Measurements from ENCODE around the gene SH3BGR.

The SH3BGR gene

GRCh38 chr21:39552856-39553255 lies 101.1 kb downstream of the SH3BGR start:
- Histone ChIP-seq H3K4me1 (ENCODE audit: control insufficient read depth, insufficient read depth, low read length) (no peaks in the 10 kb centered on the region; the same call in 1 of the 2 replicates), H3K9ac (ENCODE audit: low read length) (no peak overlapping the region), H3K9me3 (ENCODE audit: control insufficient read depth, insufficient read depth, low read depth, low read length) (peaks cover 27% of the 10 kb centered on the region), H3K4me3 (ENCODE audit: low read depth, low read length) (no peak overlapping the region), H3K36me3 (ENCODE audit: control insufficient read depth, insufficient read depth, low read length) (no peaks in the 10 kb centered on the region), H3K27ac (ENCODE audit: low read depth, low read length) (no peak overlapping the region), H3K27me3 (ENCODE audit: control insufficient read depth, insufficient read depth, low read length) (no peaks in the 10 kb centered on the region)

GRCh38 chr21:39553331-39553730 lies 101.6 kb downstream of the SH3BGR start:
- Histone ChIP-seq H3K27ac (ENCODE audit: low read depth, low read length) (no peak overlapping the region), H3K9me3 (ENCODE audit: control insufficient read depth, insufficient read depth, low read depth, low read length) (peaks cover 27% of the 10 kb centered on the region), H3K36me3 (ENCODE audit: control insufficient read depth, insufficient read depth, low read length) (no peaks in the 10 kb centered on the region), H3K9ac (ENCODE audit: low read length) (no peak overlapping the region), H3K4me3 (ENCODE audit: low read depth, low read length) (no peak overlapping the region), H3K4me1 (ENCODE audit: control insufficient read depth, insufficient read depth, low read length) (no peaks in the 10 kb centered on the region; the same call in 1 of the 2 replicates), H3K27me3 (ENCODE audit: control insufficient read depth, insufficient read depth, low read length) (no peaks in the 10 kb centered on the region)

- H3K4me3 ChIP-seq (ENCODE audit: low read depth, low read length): no peak overlapping the region
- no peaks in the 10 kb centered on the region; the same call in 1 of the 2 replicates for H3K4me1 ChIP-seq (ENCODE audit: control insufficient read depth, insufficient read depth, low read length)
- H3K27ac ChIP-seq (ENCODE audit: low read depth, low read length): no peak overlapping the region
- peaks cover 27% of the 10 kb centered on the region for H3K9me3 ChIP-seq (ENCODE audit: control insufficient read depth, insufficient read depth, low read depth, low read length)
- no peaks in the 10 kb centered on the region; the same call in 1 of the 2 replicates for H3K27me3 ChIP-seq (ENCODE audit: control insufficient read depth, insufficient read depth, low read length)
- no peaks in the 10 kb centered on the region for H3K36me3 ChIP-seq (ENCODE audit: control insufficient read depth, insufficient read depth, low read length)
- no peak overlapping the region for H3K9ac ChIP-seq (ENCODE audit: low read length)
These were observed 104.3 kb downstream of the SH3BGR start for GRCh38 chr21:39555911-39556590.

GRCh38 chr21:39559511-39559910 lies 107.7 kb downstream of the SH3BGR start:
- peaks cover 3% of the 10 kb centered on the region; the same call in 1 of the 2 replicates for H3K27me3 ChIP-seq (ENCODE audit: control insufficient read depth, insufficient read depth, low read length)
- no peaks in the 10 kb centered on the region for H3K36me3 ChIP-seq (ENCODE audit: control insufficient read depth, insufficient read depth, low read length)
- H3K4me1 ChIP-seq (ENCODE audit: control insufficient read depth, insufficient read depth, low read length): no peaks in the 10 kb centered on the region; the same call in 1 of the 2 replicates
- H3K4me3 ChIP-seq (ENCODE audit: low read depth, low read length): no peak overlapping the region
- 0 out of 2 replicates have a peak, but pooled peaks cover 3% of the 10 kb centered on the region for H3K9me3 ChIP-seq (ENCODE audit: control insufficient read depth, insufficient read depth, low read depth, low read length)
- H3K9ac ChIP-seq (ENCODE audit: low read length): no peak overlapping the region
- no peak overlapping the region for H3K27ac ChIP-seq (ENCODE audit: low read depth, low read length)

- Histone ChIP-seq H3K4me1 (ENCODE audit: control insufficient read depth, insufficient read depth, low read length) (no peaks in the 10 kb centered on the region; the same call in 1 of the 2 replicates), H3K9ac (ENCODE audit: low read length) (no peak overlapping the region), H3K4me3 (ENCODE audit: low read depth, low read length) (no peak overlapping the region), H3K36me3 (ENCODE audit: control insufficient read depth, insufficient read depth, low read length) (no peaks in the 10 kb centered on the region), H3K9me3 (ENCODE audit: control insufficient read depth, insufficient read depth, low read depth, low read length) (0 out of 2 replicates have a peak, but pooled peaks cover 3% of the 10 kb centered on the region), H3K27me3 (ENCODE audit: control insufficient read depth, insufficient read depth, low read length) (peaks cover 3% of the 10 kb centered on the region; the same call in 1 of the 2 replicates), H3K27ac (ENCODE audit: low read depth, low read length) (no peak overlapping the region)
These were observed 109.4 kb downstream of the SH3BGR start for GRCh38 chr21:39561140-39561539.

- H3K4me1 ChIP-seq (ENCODE audit: control insufficient read depth, insufficient read depth, low read length): no peaks in the 10 kb centered on the region
- no peak overlapping the region for H3K9ac ChIP-seq (ENCODE audit: low read length)
- 0 out of 2 replicates have a peak, but pooled peaks cover 3% of the 10 kb centered on the region for H3K9me3 ChIP-seq (ENCODE audit: control insufficient read depth, insufficient read depth, low read depth, low read length)
- H3K27me3 ChIP-seq (ENCODE audit: control insufficient read depth, insufficient read depth, low read length): peaks cover 3% of the 10 kb centered on the region; the same call in 1 of the 2 replicates
- H3K4me3 ChIP-seq (ENCODE audit: low read depth, low read length): no peak overlapping the region
- H3K27ac ChIP-seq (ENCODE audit: low read depth, low read length): no peak overlapping the region
- no peaks in the 10 kb centered on the region for H3K36me3 ChIP-seq (ENCODE audit: control insufficient read depth, insufficient read depth, low read length)
These were observed 111.3 kb downstream of the SH3BGR start for GRCh38 chr21:39562791-39563770.

GRCh38 chr21:39564200-39564599 lies 112.4 kb downstream of the SH3BGR start:
- H3K27me3 ChIP-seq (ENCODE audit: control insufficient read depth, insufficient read depth, low read length): peaks cover 3% of the 10 kb centered on the region; the same call in 1 of the 2 replicates
- H3K4me1 ChIP-seq (ENCODE audit: control insufficient read depth, insufficient read depth, low read length): peaks cover 7% of the 10 kb centered on the region; the same call in 1 of the 2 replicates
- no peak overlapping the region for H3K4me3 ChIP-seq (ENCODE audit: low read depth, low read length)
- no peaks in the 10 kb centered on the region for H3K36me3 ChIP-seq (ENCODE audit: control insufficient read depth, insufficient read depth, low read length)
- H3K27ac ChIP-seq (ENCODE audit: low read depth, low read length): no peak overlapping the region
- no peak overlapping the region for H3K9ac ChIP-seq (ENCODE audit: low read length)
- H3K9me3 ChIP-seq (ENCODE audit: control insufficient read depth, insufficient read depth, low read depth, low read length): no peaks in the 10 kb centered on the region

Measured in HUES6 (cell line).